ENCODE data around the gene SLC16A3.
"Not testable (repeated sequence)": the region's sequence is repeated elsewhere in the genome, so short reads cannot be mapped to it uniquely, and the experiment has no call there.

The SLC16A3 gene

DNA sequence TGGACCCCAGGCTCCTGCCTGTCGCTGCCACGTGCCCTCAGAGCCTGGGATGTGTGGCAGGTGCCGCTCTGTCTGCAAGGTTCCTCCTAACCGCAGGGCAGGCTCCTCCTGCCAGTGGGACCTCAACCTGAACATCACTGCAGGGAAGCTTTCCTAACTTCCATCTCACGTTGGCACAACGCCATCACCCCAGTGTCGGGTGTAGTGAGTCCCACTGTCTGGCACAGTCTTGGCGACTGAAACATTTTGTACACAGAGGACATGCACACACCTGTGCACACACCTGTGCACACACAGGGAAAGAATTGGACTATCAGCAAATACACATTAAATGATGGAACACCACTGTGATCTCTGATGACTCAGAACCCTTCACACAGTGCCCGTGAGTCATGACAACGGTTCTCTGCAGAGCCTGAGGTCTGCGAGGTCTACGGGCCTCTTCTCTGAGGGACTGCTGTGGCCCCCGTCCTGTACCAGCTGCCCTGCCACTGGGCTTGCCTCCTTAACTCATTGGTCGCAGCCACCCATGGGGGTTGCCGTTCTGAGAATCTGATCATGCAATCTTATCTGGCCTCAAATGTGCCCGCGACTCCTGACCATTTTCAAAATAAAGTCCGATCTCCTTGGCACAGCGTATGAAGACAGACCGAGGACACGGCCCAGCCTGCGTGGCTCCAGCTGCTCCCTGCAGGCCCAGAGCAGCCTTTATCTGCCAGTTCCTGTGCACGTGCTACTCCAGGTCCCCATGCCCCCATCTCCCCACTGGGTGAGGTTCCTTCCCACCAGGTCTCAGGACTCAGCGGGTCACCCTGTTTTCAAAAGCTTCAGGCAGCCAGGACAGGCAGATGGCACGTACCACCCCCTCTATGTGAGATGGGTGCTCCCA is 23.8 kb upstream of the SLC16A3 start:
- no peak for DNase-seq (ENCODE audit: low read depth in 2 of 2)

DNA sequence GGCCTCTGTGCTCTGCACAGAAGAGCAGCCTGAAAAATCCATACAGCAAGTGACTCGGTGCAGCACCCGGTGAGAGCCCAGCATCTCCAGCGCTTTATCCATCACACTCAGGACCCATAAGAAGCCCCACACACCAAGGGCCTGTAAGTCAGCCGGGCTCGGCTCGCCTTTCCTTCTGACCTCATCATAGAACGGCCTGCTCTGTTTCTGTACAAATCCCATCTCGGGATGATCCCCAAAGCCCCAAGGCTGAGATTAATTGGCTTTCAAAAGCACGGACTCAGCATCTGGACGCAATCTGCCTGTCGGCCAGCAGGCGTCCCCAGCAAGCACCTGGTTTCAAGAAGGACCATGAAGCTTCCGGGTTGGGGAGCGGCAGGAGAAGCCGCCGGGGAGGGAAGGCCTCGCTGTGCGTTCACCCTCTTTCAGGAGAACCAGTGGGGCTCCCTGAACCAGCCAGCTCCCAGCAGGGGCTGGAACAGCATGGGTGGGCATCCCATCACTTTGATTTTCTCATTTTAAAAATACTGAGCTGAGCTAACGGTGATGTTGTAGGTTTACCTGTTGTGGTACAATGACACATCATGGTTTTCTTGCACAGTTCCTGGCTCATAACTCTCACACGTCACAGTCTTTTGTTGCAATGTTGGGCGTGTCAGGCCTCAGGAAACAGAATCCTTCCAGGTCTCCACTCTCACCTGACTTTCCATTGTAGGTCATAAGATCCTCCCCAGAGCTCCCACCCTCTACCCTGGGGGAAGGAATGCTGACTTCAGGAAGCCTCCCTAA is 22.9 kb upstream of the SLC16A3 start:
- peak; percentile 64 to 66 for DNase-seq (ENCODE audit: low read depth in 2 of 2)

DNA sequence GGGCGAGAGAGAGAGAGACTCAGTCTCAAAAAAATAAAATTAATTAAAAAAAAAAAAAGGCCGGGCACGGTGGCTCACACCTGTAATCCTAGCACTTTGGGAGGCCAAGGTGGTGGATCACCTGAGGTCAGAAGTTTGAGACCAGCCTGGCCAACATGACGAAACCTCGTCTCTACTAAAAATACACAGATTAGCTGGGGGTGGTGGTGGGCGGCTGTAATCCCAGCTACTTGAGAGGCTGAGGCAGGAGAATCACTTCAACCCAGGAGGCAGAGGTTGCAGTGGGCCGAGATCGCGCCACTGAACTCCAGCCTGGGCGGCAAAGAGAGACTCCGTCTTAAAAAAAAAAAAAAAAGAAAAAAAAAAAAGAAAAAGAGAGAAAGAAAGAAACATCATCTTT is 18.2 kb upstream of the SLC16A3 start:
- DNase-seq (ENCODE audit: low read depth in 2 of 2): not testable (repeated sequence)

DNA sequence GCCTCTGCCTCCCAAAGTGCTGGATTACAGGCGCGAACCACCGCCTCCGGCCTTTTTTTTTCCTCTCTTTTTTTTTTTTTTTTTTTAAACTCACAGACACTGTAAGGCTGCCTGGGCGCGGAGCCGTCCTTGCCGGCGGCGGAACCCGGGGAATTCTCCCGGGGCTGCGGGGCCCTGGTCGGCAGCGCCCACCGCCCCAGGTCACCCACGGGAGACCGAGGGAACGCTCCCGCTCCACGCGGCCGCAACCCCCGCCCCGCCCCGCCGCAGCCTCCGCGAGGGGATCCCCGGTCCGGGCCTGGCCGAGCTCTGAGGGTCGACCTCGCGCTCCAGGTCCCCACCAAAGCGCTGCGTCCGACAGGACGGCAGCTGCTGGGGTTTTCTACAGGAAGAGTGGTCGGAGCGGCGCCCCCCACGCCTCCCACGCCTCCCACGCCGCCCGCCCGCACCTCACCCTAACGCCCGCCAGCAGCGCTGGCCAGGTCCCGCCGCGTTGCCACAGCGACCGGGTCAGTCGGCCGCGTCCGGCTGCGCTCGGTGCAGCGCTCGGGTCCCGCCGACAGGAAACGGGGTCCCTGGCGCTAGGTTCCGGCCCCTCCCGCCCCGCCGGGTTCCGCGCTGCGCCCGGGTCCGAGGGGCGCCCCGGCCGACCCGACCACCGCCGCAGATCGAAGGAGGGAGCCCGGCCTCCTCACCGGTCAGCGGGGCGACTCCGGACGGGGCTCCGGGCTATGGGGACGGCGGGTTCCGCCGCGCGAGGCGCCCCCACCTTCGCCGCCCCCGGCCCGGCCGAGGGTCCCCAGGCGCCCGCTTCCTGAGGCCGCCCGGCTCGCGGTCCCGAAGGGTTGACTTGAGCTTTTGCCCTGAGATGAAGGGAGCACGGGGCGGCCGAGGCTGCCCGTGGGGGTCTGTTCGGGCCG is 16.3 kb upstream of the SLC16A3 start, which contains the start of gene CCDC57:
CCDC57 (minus strand) TSS at position 512 of the 920 bp plus-strand sequence. CDS start 10,898 bp downstream, outside the sequence.
- DNase-seq (ENCODE audit: low read depth in 2 of 2): peak in 1 of 2 donors; percentile 74

DNA sequence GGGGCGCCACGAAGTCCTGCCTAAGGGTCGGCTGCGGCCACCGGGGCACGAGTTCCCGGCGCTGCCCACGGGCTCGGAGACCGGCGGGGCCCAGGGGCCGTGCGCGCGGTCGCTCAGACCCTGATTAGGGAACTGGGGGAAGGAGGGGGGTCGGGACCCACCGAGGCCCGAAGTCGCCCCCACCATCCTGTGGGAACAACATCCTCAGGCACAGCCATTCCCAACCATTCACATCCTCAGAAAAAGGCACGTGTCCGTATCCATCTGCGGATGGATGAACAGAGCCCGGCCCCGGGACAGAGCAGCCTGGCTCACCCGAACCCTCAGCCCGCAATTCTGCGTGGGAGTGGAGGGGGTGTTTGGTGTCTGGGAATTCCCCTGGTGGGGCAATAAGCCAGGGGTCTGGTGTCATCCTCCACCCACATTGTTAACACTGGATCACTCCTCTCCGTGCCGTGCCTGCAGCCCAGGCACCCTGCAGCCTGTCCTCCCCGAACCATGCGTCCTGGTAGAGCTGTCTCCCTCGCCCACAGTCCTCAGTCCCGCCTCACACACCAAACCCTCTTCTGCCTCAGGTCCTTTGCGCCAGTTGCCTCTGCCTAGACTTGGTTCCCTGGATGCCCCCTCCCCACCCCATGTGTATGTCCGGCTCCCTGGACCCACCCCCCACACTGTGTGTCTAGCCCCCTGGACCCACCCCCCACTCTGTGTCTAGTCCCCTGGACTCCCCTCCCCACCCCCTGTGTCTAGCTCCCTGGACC is 15.4 kb upstream of the SLC16A3 start:
- DNase-seq (ENCODE audit: low read depth in 2 of 2): peak; percentile 82 to 86

DNA sequence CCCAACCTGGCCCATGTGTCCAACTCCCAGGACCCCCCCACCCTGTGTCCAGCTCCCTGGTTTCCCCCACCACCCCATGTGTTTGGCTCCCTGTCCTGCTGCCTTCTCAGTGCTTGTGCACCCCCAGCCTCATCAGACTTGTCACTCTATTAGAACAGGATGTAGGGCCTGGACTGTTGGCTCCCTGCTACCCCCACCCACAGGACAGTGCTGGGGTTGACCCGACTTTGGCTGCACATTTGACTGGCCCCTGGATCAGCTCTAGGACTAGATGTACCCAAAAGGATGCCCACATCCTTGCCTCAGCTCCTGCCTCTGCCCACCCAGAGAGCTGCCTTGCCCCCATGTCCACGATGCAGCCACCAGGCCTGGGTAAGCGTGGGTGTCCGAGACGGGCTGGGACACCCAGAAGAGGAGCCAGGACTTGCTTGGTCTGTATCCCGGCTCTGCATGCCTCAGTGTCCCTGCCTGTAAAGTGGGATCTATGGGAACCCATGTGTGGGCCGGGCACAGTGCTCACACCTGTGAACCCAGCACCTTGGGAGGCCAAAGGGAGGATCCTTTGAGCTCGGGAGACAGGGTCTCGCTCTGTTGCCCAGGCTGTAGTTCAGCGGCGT is 14.7 kb upstream of the SLC16A3 start:
- DNase-seq (ENCODE audit: low read depth in 2 of 2): no peak

DNA sequence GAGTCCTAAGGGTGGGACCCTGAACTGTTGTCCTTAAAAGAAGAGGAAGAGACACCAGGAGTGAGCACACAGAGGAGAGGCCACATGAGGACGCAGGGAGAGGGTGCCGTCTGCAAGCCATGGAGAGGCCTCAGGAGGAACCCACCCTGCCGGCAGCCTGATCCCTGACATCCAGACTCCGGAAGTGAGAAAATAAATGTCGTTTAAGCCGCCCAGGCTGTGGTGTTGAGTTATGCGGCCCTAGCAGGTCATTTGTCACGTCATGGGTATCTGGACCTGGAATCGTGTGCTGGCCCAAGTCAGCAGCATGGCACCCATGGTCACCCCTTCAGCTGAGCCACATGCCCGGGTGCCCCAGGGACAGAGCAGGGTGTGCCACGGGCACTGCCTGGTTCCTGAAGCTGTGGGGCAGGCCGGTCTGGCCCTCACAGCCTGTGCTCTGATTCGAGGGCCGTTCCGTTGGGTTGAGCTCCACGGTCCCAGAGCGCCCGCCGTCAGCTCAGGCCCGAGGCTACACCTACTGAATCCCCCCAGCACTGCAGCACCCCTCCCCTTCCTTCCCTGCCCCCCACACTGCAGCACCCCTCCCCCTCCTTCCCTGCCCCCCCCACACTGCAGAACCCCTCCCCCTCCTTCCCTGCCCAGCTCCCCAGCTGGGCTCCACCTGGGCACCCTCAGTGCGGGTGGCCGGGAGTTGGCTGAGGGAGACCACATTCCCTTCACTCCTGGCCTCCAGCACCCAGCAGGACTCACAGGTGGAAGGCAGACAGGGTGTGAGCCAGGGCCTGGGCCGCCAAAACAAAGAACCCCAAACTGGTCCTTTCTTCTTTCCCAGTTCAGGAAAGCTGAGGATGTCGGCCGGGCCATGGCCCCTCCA is 13.5 kb upstream of the SLC16A3 start:
- no peak for DNase-seq (ENCODE audit: low read depth in 2 of 2)

DNA sequence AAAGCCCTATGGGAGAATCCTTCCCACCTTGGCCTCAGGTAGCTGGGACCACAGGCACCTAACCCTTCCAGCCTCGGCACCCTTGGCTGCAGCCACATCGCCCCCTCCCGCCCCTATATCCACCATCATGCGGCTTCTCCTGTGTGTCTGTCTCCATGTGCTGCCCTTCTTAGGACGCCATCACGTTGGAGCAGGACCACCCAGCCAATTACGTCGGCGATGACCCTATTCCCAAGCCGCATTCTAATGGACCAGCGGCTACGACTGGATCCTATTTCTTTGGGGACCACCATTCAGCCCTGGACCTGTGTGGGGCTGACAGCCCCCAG is 12.9 kb upstream of the SLC16A3 start:
- no peak for DNase-seq (ENCODE audit: low read depth in 2 of 2)

DNA sequence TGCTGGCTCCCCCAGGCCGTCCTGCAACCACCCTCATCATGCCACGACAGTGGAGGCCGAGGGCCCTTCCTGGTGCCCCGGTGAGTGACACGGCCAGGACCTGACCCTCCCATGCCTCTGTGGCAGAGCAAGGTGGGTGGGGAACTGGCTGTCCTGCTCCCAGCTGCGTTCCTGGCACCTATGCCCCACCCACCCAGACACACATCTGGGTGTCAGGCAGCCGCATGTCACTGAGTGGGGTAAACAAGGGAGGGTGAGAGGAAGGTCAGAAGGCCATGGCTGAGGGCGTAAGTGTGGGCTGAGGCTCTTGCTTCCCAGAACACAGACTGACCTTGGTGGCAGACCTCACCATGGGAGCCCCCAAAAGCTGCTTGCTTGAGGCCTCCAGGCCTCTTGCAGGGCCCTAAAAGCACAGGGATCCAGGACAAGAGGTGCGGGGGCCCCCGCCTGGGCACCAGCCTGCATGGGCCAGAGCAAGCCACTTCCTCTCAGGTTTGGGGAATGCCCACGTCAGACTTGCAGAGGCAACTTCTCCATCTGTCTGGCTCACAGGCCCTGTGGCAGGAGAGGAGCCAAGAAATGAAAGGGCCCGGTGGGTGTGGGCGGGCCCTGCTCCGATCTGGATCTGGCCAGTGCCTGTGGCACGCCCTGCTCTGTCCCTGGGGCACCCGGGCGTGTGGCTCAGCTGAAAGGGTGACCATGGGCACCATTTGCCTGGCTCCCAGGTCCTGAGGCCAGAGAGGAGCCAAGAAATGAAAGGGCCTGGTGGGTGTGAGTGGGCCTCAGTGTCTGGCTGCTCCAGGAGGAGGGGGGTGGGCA is 12.3 kb upstream of the SLC16A3 start:
- peak in 1 of 2 donors; percentile 49 for DNase-seq (ENCODE audit: low read depth in 2 of 2)

DNA sequence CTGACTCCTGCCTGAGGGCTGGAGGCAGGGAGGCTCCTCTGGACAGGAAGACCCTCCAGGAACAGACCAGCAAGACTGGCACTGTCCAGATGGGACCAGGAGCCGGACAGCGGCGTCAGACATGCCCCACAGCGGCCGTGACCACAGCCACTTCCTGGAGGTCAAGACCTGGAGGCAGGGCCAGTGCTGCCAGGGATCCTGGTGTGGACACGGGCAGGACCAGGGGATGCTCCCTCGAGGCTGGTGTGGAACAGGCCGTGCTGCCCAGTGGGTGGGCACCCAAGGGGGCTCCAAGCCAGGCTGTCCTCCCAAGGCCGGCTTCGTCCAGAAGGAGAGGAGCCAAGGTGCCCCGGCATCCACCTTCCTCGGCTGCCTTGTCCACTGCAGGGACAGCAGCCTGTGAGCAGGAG is 11.7 kb upstream of the SLC16A3 start:
- no peak for DNase-seq (ENCODE audit: low read depth in 2 of 2)

DNA sequence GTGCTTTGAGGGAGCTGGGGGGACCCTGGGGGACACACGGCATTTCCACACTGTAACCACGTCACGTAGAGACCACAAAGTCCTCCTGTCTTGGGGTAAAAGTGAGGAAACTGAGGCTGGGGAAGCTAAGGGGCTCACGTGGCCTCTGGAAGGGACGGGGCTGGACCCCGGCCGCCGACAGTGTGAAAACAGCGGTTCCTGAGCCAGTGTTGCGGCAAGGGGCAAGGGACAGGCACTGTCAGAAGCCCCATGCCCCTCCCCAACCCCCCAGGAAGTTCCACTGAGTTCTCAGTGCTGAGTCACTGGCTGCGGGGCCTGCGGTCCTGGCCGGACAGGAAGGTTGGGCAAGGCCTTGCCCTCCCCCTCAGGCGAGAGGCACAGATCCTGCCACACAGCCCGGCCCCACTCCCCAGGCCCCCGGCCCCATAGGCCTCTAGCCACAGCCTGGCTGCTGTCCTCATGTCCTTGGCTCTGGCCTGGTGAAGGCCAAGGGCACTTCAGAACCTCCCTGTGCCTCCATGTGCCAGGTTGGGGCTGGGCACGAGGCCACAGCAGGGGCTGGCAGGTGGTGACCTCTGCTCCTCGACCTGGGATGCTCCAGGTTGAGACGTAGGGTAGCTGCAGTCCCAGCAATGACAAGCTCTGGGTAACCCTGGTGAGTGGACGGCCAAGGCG is 11.2 kb upstream of the SLC16A3 start:
- DNase-seq (ENCODE audit: low read depth in 2 of 2): no peak

DNA sequence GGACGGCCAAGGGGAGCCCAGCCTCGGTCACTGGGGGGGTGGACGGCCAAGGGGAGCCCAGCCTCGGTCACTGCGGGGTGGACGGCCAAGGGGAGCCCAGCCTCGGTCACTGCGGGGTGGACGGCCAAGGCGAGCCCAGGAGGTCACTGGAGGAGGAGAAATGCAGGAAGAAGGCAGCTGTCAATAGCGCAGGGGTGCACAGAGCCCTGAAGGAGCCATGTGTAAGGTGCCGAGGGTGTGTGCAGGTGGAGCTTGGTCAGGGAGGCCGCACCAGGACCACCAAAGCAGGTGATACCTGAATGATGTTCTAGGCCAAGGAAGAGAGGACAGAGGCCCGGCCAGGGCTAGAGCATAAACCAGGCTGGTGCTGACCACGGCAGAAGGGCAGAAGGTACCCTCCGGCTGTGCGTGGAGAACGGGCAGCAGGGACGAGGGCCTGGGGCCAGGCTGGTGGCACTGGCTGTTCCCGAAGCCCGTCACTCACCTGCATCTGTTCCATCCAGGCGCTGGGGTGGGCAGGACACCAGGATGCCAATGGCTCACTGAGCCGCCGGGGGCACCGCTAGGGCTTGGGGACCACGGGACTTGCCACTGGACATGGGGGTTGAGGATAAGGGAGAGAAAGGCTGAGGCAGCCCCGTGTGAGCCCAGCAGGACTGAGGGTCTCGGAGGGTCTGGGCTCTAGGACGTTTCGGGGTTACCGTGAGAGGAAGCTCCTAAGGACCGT is 10.3 kb upstream of the SLC16A3 start:
- DNase-seq (ENCODE audit: low read depth in 2 of 2): no peak

DNA sequence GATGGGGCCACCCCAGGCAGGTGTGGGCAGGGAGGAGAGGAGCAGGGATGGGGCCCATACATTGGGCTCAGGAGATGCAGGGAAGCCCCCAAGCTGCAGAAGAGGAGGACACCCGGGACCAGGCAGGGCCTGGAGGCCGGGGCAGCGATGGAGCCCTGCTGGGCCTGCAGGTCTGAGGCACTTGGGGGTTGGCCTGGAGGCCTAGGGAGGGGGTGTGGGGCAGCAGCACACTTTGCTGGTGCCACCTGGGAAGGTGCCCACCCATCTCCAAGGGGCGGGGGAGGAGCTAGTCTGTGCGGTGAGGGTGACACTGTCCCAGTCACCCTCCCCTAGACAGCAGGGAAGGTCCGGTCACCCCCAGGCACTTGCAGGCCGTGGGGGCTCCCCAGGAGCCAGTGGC is 9.8 kb upstream of the SLC16A3 start:
- no peak for DNase-seq (ENCODE audit: low read depth in 2 of 2)

DNA sequence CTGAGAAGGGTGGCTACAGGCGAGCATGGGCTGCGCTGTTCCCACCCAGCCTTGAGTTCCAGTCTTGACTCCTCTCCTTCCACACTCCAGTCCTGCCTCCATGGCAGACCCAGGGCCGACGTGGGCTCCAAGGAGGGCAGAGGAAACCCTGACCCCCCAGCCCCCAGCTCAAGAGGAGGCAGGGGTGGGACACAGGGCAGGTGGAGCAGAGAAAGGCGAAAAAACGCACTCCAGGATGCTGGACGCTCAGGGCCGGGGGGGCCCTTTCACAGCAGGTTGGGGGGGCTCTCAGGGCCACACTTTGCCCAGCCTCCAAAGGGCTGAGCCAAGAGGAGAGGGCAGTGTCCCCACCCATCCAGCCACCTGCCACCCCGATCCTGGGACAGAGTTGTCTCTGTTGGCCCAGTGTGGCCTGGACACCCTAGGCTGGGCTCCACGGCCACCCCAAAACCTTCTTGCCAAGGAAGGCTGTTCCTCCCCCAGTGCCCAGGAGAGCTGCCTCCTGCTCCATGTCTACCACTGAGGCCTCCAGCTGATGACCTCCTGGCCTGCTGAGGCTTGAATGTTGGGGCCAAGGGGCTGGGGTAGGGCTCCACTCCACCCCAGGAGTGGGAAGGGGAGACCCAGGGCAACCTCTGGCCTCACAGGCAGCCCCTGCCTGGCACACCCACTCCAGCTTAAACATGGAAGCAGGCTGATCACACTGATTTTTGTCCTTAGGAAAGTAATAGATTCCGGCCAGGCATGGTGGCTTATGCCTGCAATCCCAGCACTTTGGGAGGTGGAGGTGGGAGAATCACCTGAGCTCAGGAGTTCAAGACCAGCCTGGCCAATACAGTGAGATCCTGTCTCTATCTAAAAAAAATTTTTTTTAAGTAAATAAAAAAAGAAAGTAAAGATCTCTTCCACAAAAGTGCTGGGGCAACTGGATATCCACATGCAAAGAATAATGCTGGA is 8.8 kb upstream of the SLC16A3 start:
- DNase-seq (ENCODE audit: low read depth in 2 of 2): no peak

DNA sequence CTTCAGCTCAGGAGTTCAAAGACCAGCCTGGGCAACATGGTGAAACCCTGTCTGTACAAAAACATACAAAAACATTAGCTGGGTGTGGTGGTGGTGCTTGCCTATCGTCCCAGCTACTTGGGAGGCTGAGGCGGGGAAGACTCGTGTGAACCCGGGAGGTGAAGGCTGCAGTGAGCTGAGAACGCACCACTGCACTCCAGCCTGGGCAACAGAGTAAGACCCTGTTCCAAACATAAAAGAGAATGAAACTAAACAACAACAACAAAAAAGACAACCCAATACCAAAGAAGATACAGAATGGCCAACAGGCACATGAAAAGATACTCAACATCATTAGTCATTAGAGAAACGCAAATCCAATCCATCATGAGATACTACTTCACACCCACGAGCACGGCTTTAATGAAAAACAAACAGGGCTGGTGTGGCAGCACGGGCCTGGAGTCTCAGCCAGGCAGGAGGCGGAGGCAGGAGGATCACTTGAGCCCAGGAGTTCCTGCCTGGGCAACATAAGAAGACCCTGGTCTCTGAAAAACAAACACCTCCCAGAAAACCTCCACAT is 7.4 kb upstream of the SLC16A3 start:
- DNase-seq (ENCODE audit: low read depth in 2 of 2): no peak

DNA sequence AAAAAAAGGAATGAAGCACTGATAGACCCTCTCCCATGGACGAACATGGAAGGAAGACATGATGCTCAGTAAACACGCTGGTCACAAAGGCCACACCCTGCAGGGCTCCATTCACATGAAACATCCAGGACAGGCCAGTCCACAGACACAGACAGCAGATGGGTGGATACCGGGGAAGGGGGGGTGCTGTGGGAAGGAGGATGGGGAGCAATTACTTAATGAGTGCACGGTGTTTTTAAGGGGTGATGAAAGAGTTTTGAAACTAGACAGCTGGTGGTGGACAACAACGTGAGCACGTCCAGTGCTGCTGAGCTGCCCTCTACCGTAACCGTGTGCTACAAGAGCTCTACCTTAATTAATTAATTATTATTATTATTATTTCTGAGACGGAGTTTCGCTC is 6.0 kb upstream of the SLC16A3 start:
- DNase-seq (ENCODE audit: low read depth in 2 of 2): no peak

Data from stimulated activated CD8-positive, alpha-beta memory T cell treated with anti-CD3 and anti-CD28 coated beads, Interleukin-7, amount 100 ng/mL, for 4 hours (primary cell).